H1 (cell line): ENCODE data around the gene GSG1L. TPM values are rescaled to one million over a fixed set of nuclear protein-coding genes. Genes with fewer than 3 reads are reported as not detected.

Source experiments
- CREB1 ChIP-seq: IDR thresholded peaks from 2 replicates; pipeline ENCODE4 v1.6.1; 2012; ENCODE audit warnings: inconsistent platforms
- GABPA ChIP-seq: IDR thresholded peaks from 2 replicates; pipeline ENCODE4 v1.6.1; 2011; ENCODE audit warnings: mild to moderate bottlenecking, low read length, moderate library complexity, borderline replicate concordance; ENCODE audit not compliant: insufficient read depth
- JUN ChIP-seq: IDR thresholded peaks from 2 replicates; pipeline ENCODE4 v1.6.1; 2011; ENCODE audit warnings: low read depth, mild to moderate bottlenecking, improper control_type of control experiment, low read length
- USF2 ChIP-seq: IDR thresholded peaks from 2 replicates; pipeline ENCODE4 v1.6.1; 2011; ENCODE audit warnings: low read length, improper control_type of control experiment
- YY1 ChIP-seq: IDR thresholded peaks from 2 replicates; pipeline ENCODE4 v1.6.1; 2011; ENCODE audit warnings: low read depth, mild to moderate bottlenecking, low read length
- polyA plus RNA-seq, 7 experiments: library from polyadenylated mRNA; depleted of rRNA in 3 of 7; stranded (reverse) in 5 of 7; unstranded in 2 of 7; fragments of >200 nt in 5 of 7; fragments of 200-250 nt in 2 of 7; gene quantifications; 1 replicate in 5 of 7; 2 replicates in 1 of 7; 4 replicates in 1 of 7; pipeline versions ENCODE4 v1.2.1 to v1.2.3, GENCODE V29; 2011 to 2013; ENCODE audit warnings: missing spikeins in 2 of 7, mixed read lengths in 2 of 7
- total RNA-seq: library from RNA; stranded (reverse); fragmentation: NEBNext Ultra II Directional; extraction: Animal tissue kit (Norgen Biotek cat#: 25700); gene quantifications from 2 replicates; pipeline ENCODE4 v1.2.1, GENCODE V29; 2021

GSG1L gene
- total and polyA plus RNA-seq, 2 of the 8 experiments (the other 6 are each of a cell fraction or from before 2014, with no cell fraction given) = 0.71 to 1.1 TPM

- TF ChIP-seq JUN (no peak), USF2 (no peak), GABPA (no peak), CREB1 (no peak), YY1 (no peak)
Observed at GRCh38 chr16:27792486-27793248, 270.8 kb downstream of the GSG1L start (continued).
